CD4-positive, alpha-beta T cell treated with Interleukin-17A for 4 hours (primary cell): ENCODE results near the gene CPNE5.

Experiments
- DNase-seq: peaks from one replicate; pipeline ENCODE4 v3.0.0-alpha.2; 2020; ENCODE audit warnings: mixed read lengths

The CPNE5 gene

DNA sequence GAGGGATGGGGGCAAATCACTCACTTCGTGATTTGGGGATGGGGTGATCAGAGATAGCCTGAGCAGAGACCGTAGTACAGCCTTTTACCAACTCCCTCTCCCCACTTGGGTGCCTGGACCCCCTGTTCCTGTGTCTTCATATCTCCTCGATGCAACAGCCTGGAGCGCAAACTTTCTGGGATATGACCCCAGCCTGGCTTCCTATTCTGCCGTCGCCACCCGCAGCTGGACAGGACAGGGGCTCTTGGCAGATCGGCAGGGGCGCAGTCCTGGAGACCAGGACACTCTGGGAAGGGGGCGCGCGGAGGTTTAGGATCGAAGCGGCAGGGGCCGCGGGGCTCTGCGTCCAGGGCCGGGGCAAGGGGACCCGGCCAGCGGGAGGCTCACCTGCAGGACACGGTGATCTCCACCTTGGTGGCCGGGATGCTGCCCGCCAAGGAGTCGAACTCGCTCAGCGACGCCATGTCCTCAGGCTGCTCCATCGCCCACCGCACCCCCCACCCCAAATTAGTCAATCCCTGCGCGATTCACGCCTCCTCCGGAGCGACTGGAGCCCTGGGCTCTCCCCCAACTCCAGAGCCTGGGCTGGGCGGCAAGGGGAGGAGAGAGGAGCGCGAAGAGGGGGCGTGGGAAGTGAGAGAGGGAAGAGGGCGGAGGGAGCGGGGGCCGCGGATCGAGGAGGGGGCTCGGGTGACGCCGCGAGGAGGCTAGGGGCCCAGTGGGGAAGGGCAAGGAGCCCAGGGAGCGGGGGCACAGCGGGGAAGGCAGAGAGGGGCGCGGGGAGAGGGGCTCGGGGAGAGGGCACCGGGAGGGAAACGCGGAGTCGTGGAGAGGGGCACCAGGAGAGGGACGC is at the start of gene CPNE5:
TSS of gene CPNE5 (minus strand) at position 549 of the 853 bp plus-strand sequence. CDS start at position 482, 67 bp downstream.
- DNase-seq: peak; percentile 9

DNA sequence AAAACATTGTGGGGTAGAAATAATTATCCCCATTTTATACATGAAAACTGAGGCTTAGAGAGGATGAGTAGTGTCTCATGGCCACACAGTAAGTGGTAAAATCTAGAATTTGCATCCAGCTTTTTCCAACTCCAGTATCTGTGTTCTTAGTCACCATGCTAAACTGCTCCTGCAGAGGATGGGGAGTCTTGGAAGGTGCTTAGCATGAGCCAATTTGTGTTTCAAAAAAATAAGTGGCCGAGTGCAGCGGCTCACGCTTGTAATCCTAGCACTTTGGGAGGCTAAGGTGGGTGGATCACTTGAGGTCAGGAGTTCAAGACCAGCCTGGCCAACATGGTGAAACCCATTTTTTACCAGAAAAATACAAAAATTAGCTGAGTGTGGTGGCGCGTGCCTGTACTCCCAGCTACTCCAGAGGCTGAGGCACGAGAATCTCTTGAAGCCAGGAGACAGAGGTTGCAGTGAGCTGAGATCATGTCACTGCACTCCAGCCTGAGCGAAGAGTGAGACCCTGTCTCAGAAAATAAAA is 48.9 kb upstream of the CPNE5 start:
- DNase-seq: no peak

DNA sequence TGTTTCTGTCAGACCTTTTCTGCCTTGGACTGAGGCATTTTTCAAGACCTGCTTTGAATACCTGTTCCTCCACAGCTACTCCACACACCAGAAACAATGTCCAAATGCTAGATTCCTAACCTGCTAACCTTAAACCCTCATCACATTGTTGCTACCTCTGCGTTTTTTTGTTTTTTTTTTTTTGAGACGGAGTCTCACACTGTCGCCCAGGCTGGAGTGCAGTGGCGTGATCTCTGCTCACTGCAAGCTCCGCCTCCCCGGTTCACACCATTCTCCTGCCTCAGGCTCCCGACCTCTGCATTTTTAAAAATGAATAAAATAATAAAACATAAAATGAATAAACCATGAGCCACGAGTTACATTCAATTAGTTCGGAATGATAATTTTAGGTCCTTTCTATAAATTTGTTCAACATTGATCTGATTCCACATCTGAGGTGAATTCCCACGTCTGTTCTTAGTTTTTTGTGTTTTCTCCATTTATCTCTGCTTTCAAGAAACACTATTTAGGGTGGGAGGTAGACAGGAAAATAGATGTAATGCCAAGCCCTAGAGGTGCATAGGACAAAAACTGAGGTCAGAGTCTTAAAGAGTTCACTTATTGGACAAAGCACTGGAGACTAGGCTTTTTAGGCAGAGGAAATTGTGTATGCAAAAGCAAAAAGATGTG is 47.8 kb upstream of the CPNE5 start:
- DNase-seq: no peak

DNA sequence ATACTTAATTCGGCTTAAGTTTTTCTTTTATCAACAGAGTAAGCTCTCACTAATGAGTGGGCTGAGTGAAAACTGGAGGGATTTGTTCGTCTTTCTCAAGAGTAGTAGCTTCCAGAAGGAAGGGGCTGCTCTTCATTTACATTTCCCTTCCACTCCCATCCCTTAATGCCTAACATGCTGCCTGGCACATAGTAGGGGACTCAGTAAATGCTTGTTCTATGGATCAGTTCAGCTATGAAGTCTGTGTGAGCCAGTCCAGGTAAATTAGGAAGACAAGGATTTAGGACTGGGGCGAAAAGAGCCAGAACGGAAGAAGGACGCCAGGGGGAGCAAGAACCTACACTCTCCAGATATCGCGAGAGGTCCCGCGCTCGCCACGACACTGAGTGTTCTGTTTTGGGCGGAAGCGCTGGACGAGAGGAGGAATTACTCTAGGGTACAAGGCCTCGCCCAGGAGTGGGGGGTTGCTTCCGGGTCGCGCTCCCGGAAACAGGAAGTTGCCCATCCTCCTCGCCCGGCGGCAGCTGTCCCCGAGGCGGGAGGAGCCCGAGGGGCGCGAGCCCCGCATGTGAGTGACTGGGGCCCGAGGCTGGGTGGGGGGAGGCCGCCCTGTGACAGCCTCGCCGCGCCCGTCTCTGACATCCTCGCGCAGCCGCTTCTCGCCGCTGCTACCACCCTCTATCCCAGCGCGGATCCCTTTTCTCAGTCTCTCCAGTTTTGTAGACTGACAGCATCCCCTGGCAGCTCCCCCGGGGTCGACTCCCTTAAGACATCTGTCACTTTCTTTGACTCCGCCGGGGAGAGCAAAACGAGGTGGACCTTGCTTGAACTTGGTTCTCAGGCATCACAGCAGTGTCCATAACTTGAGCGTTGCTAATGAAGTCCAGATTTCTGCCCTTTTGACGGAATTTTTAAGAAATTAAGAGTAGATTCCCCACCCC is 46.5 kb upstream of the CPNE5 start, which contains the start of gene C6orf89:
TSS of gene C6orf89 (plus strand) at position 492 of the 941 bp plus-strand sequence. CDS start 13,493 bp downstream, outside the sequence.
- DNase-seq: peak; percentile 98

DNA sequence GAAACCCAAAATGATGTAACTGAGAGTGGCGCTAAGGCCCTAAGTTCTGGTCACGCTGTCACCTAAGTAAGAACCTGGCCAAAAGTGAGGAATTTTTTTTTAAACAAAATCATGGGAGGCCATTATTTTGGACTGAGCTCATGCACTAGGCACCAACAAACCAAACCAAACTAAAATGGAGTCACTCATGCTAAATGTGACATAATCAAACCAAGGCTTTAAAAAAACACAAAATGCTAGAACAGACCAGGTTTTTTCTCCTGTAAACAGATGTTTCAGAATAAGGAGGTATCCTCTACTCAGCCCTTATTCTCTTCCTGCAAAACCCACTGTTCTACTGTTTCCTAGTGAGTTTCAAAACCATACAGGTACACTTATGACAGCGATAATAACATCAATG is 45.4 kb upstream of the CPNE5 start:
- no peak for DNase-seq

DNA sequence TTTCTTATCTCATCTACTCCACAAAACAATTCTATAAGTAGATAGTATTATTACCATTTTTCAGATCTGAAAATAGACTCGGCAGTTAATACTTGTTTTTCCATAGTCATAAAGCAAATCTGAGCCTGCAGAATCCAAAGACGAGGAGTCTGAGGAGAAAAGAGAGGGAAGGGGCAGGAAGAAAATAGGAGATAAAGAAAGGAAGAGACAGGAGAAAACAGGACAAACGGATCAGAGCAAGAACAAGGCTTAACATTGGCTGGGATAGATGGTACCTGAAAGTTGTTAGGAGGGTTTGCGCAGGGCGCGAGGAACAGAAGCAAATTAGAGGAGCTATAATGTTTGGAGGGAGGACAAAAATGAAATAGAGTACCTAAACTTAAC is 36.0 kb upstream of the CPNE5 start:
- no peak for DNase-seq

DNA sequence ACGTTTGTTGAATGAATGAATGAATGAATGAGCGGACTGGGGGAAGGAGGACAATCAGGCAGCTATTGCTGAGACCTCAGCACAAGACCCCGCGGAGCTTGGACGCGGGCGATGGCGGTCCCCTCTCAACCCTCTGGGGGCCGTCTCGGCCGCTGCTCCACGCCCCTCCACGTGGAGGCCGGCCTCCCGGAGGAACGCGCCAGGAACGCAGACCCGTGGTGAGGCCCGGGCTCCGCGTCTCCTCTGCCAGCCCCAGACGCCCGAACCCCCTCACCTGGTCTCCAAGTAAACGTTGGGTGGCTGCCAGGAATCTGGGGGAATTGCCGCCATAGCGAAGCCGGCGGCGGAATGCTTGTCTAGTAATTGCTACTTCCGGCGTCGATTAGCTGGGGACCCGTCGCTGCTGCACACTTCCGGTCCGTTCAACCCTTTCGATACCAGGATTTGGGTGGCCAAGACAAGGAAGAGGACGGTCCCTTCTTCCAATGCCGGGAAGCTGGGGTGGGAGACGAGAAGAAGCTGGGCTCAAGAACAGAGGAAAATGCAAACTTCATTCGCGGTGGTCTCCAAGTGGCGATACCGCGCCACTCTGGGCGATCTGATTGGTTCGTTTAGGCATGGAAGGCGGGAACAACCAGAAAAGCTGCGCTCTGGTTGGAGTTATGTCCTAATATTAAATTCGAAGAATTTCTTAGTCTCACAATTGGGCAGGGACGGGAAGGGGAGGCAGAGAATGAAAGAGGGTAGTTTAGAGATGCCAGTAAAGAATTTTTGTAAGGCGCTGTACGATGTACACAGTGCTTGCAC is 35.4 kb upstream of the CPNE5 start, which contains the start of gene PPIL1:
TSS of gene PPIL1 (minus strand) at position 361 of the 807 bp plus-strand sequence. CDS start at position 330, 31 bp downstream.
- peak; percentile 84 for DNase-seq

DNA sequence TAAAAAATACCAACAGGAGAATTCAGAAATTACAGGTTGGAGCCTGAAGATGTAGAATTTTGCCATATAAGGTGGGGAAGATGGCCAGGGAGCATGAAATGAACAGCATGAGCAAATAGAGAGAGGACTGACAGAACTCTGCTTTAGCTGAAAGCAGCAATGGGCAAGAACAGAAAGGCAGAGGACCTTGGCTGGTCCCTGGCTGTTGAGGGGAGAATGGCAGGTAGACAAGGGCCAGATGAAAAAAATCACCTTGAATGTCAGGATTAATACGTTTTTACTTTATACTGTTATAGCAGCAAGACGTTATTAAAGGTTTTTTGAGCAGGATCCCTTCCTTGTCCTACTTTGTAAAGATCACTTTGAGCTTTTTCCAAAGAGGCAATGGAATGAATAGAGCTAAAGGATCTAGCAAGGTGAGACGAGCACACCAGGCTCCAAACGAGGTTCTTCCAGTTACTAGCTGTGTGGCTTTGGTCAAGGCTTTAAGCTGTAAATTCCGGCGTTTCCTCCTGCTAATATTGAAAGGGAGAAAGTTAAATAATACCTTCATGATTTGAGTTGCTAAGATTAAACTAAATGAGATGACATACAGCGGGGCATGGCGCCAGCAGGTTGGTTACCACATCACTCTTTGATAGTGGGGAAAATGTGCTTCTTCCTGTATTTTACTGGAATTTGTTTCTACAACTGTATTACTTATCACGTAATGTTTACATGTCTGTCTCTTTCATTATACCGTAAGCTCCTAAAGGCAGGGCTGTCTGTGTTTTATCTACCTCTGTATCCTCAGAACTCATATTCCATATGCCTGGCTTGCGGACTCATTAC is 34.6 kb upstream of the CPNE5 start:
- peak; percentile 18 for DNase-seq

DNA sequence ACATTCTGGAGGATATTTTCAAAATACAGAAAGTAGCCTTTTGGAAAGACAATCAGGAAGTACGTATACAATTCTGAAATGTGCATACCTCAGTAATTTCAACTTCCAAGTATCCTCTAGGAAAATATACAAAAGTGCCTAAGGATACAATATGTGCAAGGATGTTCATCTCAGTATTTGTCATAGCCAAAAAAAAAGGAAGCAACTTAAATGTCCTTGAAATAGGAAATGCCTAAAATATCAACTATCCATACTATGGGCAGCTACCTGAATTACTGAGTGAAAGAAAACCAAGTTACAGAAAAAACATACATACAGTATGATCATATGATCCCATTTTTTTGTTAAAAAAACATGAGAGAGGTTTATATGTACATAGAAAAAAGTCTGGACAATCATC is 33.9 kb upstream of the CPNE5 start:
- DNase-seq: no peak

DNA sequence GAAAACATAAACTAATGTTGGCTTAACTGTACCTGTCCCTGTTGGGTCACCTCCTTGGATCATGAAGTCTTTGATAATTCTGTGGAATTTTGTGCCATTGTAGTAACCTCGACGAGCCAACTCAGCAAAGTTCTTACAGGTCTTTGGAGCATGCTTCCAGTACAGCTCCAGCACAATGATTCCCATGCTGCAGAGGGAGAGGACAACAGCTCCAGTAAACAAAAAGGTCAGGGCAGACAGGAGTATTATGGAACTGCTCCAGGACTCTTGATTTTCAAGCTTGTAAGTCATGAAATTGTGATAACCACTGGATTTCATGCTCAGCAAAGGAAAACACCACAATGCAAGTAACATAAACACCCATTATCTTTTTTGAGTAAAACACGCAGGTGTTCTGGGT is 32.4 kb upstream of the CPNE5 start:
- no peak for DNase-seq

DNA sequence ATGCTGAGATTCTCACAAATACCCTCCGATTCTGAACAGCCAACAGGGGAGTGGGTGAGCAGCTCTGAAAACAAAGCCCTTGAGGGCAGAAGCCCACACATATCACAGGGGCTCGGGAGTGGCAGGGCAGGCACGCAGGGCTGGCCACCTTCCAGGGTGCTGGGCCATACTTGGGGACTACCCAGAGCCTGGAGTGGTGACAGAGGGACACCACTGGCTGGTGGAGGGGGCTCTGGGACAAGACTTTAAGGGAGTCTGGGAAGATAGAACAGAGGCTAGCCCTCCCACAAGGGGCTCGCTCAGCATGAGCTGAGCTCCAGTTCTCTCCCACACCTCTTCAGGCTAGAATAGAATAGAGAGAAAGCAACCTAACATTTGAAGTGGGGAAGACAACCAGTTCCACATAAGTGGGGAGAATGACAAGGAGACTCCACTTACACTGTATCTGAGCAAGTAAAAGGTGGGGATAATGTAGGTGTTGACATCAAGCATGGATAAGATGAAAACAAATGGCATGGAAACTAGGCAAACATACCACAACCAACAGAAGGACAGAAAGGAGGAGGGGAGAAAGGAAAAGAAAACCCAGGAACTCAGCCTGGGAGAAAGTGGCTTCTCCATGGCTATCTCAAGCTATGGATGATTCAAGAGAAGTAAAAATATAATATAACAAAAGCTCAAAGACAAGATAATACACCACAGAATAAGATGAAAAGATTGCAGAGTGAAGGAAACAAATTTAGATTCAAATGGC is 28.4 kb upstream of the CPNE5 start:
- DNase-seq: no peak

DNA sequence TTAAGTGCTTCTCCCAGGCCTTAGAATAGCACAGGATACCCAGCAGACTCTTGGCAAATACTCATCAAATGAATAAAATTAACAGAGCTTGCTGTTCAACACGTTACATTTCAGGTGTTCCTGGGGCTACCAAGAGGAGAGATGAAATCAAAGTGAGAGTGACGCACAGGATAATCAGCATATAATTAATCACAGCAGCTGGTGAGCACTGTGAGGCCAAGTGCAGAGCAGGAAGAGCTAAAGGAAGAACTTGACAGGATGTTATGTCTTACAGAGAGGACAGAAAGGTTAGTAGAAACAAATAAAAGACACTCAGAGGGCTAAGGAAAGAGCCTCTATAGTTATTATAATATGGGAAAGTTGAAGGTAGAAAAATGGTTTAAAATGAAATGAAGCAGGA is 26.6 kb upstream of the CPNE5 start:
- DNase-seq: no peak

DNA sequence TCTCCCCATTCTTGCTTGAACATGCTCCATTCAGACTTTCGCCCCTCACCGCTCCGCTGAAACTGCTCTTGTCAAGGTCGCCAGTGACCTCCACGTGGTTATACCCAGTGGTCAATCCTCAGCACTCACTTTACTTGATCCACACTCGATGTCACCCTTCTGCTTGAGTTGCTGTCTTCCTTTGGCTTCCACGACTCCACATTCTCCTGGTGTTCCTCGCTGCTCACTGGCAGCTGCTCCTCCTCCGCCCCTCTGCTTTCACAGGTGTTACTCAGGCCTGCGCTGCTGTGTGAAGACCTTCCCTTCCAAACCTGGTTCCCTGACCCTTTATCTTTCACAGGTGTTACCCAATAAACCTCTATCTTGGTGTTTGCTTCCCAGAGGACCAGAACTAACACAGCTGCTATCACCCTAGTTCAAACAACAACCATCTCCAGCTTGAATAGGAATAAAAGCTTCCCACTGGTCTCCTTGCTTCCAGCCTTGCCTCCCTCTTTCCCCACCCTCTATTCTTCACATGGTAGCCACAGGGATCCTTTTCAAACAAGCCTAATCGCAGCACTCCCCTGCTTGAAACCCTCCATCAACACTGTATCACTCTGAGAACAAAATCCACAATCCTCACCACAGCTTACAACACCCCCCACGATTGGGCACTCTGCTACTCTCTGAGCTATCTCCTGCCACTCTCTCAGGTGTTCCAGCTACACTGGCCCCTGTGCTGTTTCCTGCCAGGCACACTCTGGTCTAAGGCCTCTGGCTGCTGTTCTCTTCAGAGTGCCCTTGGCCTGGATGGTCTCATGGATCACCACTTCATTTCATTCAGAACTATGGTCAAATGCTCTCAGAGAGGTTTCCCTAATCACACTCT is 24.7 kb upstream of the CPNE5 start:
- DNase-seq: no peak

DNA sequence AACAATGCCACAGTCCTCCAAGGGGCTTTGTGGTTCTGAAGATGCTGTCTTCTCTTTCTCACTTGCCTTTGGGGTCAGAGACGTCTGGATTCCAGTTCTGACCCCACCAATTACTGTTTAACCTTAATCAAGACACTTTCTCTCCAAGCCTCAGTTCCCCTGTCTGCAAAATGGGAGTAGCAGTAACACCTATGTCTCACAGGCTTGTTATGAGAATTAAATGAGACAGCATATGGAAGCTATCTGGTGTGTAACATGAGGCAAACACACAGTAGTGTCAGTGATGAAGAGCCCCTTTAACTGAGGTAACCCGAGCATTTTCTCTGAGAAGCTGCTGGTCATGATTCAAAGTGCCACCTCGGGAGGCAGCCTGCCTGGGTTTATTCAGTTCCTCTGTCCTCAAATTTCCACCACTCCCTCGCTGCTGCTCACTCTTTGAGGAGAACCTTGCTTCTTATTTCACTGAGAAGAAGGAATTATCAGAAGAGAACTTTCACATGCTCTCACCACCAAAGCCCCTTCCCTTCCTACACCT is 23.7 kb upstream of the CPNE5 start:
- no peak for DNase-seq

DNA sequence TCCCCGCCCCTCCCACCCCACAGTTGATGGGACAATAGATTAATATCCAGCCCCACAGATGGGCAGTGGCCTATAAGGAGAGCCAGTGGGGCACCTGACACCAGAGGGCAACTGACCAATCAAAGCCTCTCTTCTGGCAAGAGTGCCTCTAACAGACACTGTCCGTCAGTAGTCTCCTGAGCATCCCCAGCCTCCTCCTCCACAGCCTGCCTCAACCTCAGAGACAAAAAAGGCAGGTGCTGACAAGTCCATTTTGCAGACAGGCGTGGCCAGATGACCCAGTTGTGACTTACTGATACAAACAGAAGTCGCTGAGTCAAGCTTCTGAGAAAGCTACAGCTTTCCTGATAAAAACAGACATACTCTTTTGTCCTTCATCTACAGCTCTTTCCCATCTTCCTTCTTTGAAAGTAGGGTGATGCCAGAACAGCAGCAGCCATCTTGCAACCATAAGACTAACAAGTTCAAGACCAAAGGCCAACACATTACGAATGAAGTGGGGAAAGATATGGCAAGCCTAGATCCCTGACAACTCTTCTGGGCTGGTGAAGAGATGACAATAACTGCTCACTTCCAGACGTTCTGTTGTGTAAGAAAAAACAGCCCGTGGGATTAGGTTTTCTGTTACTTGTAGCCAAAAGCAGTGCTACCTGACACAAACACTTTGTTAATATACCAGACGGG is 23.1 kb upstream of the CPNE5 start:
- DNase-seq: no peak

DNA sequence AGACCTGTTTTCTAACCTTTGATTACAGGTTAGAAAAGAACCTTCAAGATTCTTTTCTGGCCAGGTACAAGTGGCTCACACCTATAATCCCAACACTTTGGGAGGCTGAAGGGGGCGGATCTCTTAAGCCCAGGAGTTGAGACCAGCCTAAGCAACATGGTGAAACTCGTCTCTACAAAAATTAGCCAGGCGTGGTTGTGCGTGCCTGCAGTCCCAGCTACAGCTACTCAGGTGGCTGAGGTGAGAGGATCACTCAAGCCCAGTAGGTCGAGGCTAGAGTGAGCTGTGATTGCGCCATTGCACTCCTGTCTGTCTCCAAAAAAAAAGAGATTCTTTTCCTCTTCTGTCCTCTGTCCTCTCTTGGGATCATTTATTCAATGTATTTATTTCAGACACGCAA is 20.9 kb upstream of the CPNE5 start:
- no peak for DNase-seq

DNA sequence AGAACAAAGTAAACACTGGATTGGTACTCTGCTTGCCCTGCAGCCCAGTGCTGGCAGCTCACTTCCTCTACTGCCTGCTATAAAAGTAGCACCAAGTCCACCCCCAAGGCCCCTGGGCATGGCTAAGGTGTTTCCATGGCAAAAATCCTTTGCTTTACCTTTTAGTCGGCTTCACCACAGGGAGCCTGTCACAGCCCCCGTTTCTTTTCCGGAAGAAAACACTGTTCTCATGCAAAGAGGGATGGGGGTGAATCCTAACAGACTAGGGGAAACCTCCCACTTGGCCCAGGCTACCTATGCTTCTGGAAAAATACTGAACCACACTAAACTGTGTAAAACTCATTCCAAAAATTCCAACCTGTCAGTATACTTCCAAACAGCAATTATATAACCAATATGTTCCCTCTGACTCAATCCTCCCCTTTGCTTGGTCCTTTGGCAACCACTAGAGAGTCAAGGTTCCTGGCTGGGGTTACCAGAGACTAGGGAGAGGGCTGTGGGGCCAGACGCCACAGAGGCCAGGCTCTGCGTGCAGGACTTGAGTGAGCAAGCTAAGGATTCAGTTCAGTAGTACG is 19.2 kb upstream of the CPNE5 start:
- no peak for DNase-seq

DNA sequence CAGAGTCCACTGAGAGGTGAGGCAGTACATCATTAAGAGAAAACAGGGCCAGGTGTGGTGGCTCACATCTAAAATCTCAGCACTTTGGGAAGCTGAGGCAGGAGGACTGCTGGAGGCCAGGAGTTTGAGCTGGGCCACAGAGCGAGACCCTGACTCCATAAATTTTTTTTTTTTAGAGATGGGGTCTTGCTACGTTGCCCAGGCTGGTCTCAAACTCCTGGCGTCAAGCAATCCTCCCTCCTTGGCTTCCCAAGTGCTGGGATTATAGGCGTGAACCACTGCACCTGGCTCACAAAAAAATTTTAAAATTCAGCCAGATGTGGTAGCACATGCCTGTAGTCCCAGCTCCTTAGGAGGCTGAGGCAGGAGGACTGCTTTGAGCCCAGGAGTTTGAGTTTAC is 18.1 kb upstream of the CPNE5 start:
- DNase-seq: no peak
